Urothelium cell line (cell line): ENCODE results near the gene ALX3.
"Not testable (repeated sequence)": the region's sequence is repeated elsewhere in the genome, so short reads cannot be mapped to it uniquely, and the experiment has no call there.

ENCODE experiments used
- DNase-seq: peaks from one replicate; pipeline ENCODE4 v3.0.0; 2011; ENCODE audit warnings: low spot score, mixed read lengths
- FAIRE-seq: peaks from 2 replicates; lab custom pipeline; 2011; peaks lifted over from hg19 to GRCh38; lab: Jason Lieb, UNC

ALX3 gene

DNA sequence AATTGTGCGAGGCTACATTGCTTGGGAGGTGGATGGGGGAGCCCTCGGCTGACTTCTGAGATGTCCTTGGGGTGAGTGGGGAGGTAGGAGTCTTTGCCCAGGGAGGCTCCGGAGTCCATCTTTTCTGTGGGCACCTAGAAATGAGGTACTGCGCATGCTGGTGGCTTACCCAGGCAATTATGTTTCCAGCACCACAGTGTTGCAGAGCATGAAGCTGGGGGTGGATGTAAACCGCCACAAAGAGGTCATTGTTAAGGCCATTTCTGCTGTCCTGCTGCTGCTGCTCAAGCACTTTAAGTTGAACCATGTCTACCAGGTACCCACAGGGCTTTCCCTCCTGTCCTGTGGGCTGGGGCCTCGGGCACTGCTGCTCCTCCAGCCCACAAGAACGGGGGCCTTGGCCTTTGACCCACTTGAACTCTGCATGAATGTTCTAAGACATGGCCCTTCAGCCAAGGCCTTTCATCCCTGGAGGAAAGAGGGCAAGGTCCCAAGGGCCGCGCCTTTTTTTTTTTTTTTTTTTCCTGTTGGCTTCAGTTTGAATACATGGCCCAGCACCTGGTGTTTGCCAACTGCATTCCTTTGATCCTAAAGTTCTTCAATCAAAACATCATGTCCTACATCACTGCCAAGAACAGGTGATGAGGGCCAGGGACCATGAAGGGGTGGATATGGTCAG is 21.4 kb downstream of the ALX3 start:
- DNase-seq, result no peak
- FAIRE-seq, result no peak

DNA sequence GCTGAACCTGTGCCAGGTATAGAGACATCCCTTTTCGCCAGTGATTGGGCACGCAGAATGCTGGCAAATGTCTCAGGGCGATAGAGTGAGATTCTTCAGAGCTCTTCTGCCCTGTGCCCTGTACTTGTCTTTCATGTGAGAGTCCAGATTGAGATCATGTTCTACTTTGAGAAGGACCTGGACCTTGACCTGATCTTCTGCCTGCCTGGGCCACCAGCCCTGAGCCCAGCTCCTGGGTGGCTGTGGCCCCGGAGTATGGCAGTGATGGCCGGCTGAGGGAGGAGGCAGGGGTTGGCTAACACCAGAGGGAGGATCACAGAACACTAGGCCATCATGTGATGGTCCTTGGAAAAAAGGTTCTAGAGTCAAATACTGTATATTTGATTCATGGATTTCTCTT is 22.2 kb downstream of the ALX3 start:
- DNase-seq, result no peak
- peak; percentile 62 for FAIRE-seq

DNA sequence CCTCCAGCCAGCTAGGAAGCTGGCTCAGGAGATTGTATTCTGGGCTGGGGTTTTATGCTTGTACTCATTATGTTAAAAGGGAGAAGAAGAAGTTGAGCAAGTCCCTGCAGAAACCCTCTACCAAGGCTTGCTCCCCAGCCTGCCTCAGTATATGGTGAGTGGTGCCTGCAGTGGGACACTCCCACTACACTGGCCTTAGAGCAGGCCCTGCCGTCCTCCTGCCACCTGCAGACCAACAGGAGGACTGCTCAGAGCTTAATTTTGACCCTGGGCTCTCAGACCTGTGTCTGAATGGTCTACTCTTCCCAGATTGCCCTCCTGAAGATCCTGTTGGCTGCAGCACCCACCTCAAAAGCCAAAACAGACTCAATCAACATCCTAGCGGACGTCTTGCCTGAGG is 23.0 kb downstream of the ALX3 start:
- FAIRE-seq, result no peak
- no peak for DNase-seq

DNA sequence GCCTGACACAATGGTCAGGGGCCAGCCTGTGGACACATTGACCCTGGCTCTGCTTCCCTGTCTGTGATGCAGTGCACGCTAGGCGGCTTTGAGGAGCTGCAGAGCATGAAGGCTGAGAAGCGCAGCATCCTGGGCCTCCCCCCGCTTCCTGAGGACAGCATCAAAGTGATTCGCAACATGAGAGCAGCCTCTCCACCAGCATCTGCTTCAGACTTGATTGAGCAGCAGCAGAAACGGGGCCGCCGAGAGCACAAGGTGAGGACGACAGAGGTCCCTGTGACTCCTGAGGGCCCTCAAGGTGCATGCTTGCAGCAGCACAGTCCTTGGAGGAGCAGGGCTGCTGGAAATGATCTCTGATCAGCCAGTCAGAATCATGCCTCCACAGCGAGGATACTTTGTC is 27.5 kb downstream of the ALX3 start:
- DNase-seq (no peak), FAIRE-seq (no peak)

DNA sequence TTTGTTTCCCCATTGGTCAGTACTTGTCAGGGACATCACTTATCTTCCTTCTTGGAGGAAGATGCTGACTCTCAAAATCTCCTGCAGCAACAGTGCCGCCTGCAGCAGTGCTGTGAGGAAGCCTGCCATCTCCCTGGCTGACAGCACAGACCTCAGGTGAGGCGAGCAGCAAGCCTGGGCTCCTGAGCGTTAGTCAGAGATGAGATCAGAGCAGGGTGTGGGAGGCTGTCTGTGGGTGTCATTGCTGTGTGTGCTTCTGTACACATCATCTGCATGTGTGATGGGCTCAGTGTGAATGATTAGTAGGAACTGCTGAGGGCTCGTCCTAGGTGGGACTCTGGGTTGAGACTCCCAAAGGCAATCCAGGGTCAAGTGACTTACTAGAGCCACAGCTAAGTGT is 29.9 kb downstream of the ALX3 start:
- DNase-seq, result no peak
- no peak for FAIRE-seq

DNA sequence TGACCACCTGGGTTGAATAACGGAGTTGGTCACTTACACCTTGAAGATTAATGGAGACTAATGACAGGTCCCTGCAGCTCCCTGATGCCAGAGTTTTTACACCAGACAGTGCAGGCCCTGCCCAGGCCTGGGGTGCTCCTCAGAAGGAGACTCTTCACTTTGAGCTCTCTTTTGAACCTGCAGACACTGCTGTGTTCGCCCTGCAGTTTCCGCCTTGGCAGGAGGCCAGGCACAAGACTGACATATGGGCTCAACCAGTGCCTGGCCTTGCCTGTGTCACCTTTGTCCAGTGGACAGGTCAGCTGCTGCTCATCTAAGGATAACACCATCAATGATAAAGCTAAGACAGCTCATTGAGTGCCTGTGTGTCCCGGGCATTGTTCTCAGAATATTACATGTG is 30.8 kb downstream of the ALX3 start:
- no peak for DNase-seq
- no peak for FAIRE-seq

DNA sequence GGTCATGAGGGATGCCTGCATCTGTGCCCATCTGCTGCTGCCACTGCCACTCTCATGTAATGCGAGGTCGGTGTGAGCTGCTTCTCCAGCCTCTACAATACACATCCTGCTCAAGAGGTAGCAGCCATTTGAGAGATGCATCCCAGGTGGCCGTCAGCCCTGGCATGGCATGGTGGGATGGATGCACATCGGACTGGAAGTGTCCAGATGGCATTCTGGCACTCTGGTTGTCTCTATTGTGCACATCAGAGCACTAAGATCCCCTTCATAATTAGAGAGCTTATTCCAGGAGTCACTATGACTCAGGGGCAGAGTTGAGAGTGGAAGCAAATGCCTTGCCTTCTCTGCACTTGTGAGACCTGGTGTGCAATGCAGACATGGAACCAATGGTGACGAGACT is 32.2 kb downstream of the ALX3 start:
- FAIRE-seq (no peak), DNase-seq (no peak)

DNA sequence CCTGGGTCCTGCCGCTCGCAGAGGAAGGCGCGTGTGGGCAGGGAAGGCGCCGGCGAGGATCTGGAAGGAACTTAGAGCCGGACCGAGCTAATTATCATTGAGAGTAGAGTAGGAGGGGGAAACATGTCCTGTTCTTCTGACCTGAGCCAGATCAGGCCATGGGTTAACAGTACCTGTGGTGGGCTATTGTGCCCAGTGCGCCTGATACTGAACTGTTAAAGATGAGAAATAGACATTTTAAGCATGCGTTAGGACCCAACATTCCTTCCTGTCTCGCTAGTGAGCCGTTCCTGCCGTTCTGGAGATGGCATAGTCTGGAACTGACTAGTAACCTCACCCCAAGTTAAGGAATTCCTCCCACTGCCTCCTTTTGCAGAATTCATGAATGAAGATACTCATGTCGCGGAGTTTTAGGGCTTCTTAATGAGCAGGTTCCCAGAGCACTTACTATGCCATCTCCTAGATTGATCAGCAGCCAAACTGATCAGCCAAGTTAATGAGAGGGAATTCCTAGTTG is 35.2 kb downstream of the ALX3 start:
- DNase-seq (no peak), FAIRE-seq (no peak)

DNA sequence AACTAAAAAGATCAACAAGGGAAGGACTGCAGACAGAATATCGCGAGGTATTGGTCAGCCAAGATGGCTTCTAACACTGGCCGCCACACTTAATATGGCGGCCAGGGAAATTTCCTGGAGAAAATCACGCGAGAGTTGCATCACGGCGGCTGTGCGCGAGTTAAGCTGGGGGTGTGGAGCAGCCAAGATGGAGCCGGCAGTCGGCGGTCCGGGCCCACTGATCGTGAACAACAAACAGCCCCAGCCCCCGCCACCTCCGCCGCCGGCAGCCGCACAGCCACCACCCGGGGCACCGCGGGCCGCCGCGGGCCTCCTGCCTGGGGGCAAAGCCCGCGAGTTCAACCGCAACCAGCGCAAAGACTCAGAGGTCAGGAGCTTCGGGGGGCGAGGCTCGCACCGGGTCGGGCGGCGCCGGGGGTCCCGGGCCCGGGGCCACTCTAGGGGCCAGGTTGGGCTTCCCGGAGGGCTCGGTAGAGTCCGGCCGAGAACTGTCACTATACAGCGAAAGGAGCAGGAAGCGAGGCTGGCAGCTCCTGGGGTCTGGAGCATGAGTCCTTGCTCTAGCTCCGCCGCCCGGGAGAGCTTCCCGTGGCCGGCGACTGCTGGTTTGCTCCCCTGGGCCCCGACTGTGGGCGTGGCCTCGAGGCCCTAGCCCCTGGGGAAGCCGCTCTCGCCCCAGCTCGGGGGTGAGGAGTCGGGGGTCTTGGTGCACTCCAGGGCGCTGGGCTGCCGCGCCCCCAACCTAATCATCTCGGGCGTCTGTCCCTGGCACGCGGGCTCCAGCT is 35.8 kb downstream of the ALX3 start, which contains the start of gene STRIP1:
Gene STRIP1 (plus strand): TSS at position 174 of the 785 bp plus-strand sequence. CDS start 14 bp downstream, at position 188.
- peak; percentile 98 for DNase-seq
- peak; percentile 81 for FAIRE-seq

DNA sequence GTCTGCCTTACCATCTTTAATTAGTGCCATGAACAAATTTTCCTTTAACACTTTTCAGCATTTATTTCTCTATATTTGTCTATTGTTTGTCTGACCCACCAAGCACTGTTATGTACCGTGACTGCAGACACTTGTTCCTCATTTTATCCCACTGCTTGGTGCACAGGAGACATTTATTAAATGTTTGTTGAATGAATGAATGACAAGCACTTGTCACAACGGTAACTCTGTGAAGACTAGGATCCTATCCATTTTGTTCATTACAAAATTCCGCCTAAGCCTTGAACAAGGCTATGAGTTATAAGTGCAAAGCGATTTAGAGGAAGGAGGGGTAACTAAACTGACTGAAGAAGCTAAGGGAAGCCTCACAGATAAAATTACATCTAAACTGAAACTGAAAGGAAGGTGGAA is 36.4 kb downstream of the ALX3 start:
- no peak for DNase-seq
- no peak for FAIRE-seq

DNA sequence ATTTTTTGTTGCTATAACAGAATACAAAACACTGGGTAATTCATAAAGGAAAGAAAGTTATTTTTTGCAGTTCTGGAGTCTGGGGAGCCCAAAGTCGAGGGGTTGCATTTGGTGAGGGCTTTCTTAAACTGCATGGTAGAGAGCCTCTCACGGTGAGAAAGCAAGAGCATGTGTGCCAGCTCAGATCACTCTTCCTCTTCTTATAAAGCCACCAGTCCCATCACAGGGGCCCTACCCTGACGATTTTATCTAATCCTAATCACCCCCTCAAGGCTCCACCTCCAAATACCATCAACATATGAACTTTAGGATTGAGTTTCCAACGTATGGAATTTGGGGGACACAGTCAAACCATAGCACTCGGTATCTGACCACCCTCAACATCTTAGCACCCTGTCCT is 37.1 kb downstream of the ALX3 start:
- DNase-seq (no peak), FAIRE-seq (no peak)

DNA sequence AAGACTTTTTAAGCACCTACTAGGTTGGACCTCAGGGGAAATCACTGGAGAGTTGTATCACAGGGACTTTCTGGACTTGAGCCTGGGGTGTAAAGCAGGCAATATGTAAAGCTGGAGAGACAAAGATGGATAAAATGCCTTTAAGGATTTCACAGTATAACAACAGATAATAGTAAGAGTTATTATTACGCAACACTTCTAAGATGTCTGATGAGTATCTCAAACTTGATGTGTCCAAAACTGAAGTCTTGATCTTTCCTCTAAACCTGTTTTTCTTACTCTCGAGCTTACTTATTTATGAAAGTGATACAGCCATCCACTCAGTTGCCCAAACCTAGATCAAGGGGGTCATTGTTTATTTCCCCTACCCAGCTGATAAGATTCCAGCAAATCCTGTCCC is 38.1 kb downstream of the ALX3 start:
- DNase-seq, result no peak
- FAIRE-seq, result no peak

DNA sequence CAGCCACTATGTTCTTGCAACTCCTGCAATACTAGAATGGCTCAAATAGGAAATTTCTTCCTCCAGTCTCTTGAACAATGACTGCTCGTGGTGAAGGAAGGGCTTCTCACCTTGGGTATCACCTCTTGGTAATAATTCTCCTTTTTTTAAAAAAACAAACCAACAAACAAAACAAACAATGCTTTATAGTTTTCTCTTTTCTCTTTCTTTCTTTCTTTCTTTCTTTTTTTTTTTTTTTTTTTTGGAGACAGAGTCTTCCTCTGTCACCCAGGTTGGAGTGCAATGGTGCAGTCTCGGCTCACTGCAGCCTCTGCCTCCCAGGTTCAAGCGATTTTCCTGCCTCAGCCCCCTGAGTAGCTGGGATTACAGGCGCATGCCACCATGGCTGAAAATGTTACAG is 39.8 kb downstream of the ALX3 start:
- DNase-seq, FAIRE-seq: not testable (repeated sequence)

DNA sequence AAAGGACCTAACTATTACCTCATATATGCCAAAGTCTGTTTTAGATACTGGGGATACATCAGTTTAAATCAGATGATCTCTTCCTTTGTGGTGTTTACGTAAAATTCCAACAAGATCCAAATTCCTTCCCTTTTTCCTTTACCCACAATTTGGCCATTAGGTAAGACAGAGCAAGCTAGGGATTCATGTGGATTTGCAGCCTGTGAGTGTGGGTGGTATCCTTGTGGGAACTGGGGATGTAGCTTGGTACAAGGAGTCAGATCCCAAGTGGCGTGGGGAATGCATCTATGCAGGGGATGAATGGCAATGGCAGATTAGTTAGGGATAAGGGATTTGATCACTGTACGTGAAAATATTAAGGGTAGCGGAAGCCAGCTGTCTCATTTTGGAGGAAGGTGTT is 45.9 kb downstream of the ALX3 start:
- DNase-seq (no peak), FAIRE-seq (peak; percentile 23)

DNA sequence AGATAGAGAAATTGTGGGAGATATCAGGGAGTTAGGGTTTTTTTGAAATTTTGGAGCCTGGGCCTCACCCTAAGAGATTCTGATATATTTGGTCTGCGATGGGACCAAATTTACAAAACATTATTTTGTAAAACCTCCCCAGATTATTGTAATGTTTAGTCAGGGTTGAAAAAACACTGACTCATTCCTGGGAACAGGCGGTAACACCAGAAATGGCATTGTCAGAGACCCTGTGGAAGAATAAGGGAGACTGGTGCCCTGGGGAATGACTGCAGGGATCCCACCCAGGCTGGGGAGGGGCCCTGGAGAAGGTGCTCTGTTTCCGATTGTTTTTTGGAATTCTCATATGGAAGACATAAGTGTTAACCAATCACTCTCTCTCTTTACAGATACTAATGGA is 49.2 kb downstream of the ALX3 start:
- FAIRE-seq (no peak), DNase-seq (no peak)

DNA sequence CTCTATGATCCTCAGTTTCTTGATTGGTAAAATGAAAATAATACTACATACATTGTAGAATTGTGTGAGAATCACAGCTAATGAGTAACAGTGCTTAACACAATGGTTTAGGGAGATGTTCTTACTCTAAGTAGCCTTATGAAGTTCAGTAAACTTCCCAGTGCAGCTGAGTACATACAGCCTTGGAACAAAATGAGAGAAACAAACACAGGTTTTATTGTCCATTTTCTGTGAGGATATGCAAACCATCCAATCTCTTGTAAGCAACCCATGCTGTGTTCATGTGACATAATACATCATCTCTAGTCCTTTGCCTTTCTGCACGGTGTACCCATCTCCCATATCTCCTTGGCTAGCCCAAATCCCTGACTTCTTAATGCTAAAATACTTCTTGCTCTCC is 50.7 kb downstream of the ALX3 start:
- FAIRE-seq (no peak), DNase-seq (no peak)

DNA sequence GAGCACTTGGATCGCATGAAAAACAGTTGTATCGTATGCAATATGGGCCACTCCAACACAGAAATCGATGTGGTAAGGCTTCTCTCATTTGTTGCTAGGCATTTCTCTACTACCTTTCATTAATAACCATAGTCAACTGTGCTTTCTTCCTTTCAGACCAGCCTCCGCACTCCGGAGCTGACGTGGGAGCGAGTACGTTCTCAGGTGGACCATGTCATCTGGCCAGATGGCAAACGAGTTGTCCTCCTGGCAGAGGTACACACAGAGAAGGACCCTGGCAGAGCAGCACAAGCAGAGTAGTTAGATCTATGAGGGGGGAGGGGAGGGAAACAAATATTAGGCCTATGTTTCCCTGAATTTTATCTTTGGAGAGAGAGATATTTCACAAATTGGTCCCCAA is 52.1 kb downstream of the ALX3 start:
- DNase-seq (no peak), FAIRE-seq (no peak)

DNA sequence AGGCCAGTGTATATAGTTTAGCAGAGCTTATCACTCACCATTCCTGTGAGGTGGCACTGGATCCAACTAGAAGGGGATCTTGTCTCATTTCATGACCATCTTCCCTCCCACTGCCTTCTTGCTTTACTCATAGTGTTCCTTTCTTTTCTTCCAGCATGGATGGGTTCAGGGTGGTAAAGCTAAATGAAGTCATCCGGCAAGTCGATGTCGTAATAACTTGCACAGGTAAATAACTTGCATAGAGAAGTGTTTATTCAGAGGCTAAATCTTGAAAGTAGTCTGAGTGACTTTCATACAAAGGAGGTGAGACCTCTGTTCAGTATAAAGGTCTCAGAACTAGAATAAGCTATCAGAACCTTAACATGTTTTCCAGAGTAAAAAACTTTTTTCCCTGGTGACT is 52.7 kb downstream of the ALX3 start:
- DNase-seq (no peak), FAIRE-seq (no peak)

DNA sequence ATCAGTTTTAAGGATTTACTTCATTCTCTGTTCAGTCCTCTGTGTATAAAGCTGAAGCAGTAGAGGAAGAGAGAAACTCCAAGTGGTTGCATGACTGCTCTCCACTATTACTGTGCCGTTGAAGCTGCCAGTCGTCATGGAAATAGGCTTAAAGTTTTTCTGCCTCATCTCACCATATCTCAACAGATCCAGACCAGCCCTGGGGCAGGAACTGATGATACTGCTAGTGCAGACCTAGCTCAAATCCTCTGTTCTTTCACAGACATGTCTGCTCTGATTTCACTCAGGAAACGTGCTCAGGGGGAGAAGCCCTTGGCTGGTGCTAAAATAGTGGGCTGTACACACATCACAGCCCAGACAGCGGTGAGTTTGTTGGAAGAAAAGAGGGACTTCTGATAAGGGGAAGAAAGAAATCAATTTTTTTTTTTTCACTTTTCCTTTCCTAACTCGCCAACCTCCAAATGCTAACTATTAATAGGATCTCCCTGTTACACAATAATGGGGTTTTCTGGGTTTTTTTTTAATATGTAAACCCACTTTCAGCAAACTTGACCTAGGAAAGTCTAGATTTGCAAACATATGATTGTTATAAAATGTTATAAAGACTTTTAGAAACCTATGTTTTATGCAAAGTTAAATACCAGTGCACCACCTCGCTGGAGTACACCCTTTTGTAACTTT is 58.2 kb downstream of the ALX3 start:
- no peak for FAIRE-seq

DNA sequence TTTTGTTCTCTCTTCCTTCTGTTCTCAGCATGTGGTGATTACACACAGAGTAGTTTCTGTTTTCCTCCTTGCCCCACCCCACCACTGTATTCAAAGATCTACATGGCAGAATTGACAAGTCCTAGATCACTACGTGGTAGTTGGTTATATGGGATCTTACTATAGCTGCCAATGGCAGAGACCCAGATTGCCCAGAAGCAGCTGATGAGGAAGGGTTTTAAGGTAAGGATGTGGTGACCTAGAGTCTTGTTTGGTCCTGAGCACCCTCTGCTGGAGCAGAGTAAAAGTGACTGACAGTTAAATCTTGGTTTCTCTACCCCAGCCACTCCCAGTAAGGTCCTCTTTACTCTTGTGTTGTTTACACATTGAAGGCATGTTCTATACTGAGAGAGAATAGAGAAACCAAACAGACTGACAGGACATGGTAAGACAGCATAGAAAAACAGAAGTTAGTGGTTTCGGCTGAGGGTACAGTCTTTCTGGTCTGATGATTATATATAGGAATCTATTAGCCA is 58.9 kb downstream of the ALX3 start:
- no peak for FAIRE-seq

More for the DNA sequence above, 58.2 kb downstream of the ALX3 start:
- DNase-seq, result no peak

More for the DNA sequence above, 58.9 kb downstream of the ALX3 start:
- DNase-seq, result peak; percentile 52
